OCI-LY3 (cell line): ENCODE data around the gene PLEKHA4.

ENCODE experiments used
- H2AFZ ChIP-seq: fragments of 200-600, 300-600 bp; shearing (Covaris generic); 2 replicates; pipeline ENCODE4 v1.6.0; 2014; ENCODE audit warnings: antibody characterized with exemption, low read depth, low read length
- H3K27ac ChIP-seq: fragments of 200-600, 300-600 bp; sonication (generic); 2 replicates; pipeline ENCODE4 v1.5.1; 2014; ENCODE audit warnings: mild to moderate bottlenecking, low read length, moderate library complexity, mixed read lengths
- H3K27me3 ChIP-seq: fragments of 200-600, 300-600 bp; sonication (generic); 2 replicates; pipeline ENCODE4 v1.6.1; 2014; ENCODE audit warnings: low read depth, low read length, mixed read lengths
- H3K36me3 ChIP-seq: fragments of 200-600, 300-600 bp; sonication (generic); replicated peaks from 2 replicates; pipeline ENCODE3; 2014; ENCODE audit warnings: low read depth, low read length, mixed read lengths
- H3K4me1 ChIP-seq: fragments of 300-600, 200-600 bp; sonication (generic); 2 replicates; pipeline ENCODE4 v1.6.1; 2014; ENCODE audit warnings: low read length, mixed read lengths
- H3K4me2 ChIP-seq: fragments of 200-600, 300-600 bp; sonication (generic); 2 replicates; pipeline ENCODE4 v1.6.1; 2014; ENCODE audit warnings: low read length, mixed read lengths
- H3K4me3 ChIP-seq: fragments of 300-600, 200-600 bp; sonication (generic); 2 replicates; pipeline ENCODE4 v1.5.1; 2014; ENCODE audit warnings: antibody characterized with exemption, mild to moderate bottlenecking, low read length, moderate library complexity
- H3K79me2 ChIP-seq: fragments of 300-600, 200-600 bp; shearing (Covaris generic); 2 replicates; pipeline ENCODE4 v1.6.1; 2014; ENCODE audit warnings: mild to moderate bottlenecking, low read length, mixed read lengths
- H3K9ac ChIP-seq: fragments of 300-600, 200-600 bp; shearing (Covaris generic); 2 replicates; pipeline ENCODE4 v1.6.0; 2014; ENCODE audit warnings: mild to moderate bottlenecking, low read length, moderate library complexity
- H3K9me3 ChIP-seq: fragments of 200-600, 300-600 bp; shearing (Covaris generic); 2 replicates; pipeline ENCODE4 v1.6.1; 2014; ENCODE audit warnings: low read length, mixed read lengths; ENCODE audit not compliant: insufficient read depth
- H4K20me1 ChIP-seq: fragments of 200-600, 300-600 bp; sonication (generic); 2 replicates; pipeline ENCODE4 v1.6.1; 2016; ENCODE audit warnings: low read length, mixed read lengths; ENCODE audit not compliant: insufficient read depth
- EZH2phosphoT487 ChIP-seq: fragments of 200-600 bp; shearing (Covaris generic); IDR thresholded peaks from 2 replicates; pipeline ENCODE4 v1.6.1; 2018; ENCODE audit warnings: antibody characterized with exemption, mixed run types, low read depth
- TF ChIP-seq, protein P1 (sequence below): fragments of 200-600, 300-600 bp; sonication (generic); IDR thresholded peaks from 2 replicates; pipeline ENCODE4 v1.5.1; 2014; ENCODE audit warnings: antibody characterized with exemption, low read length, low read depth

PLEKHA4 gene

DNA sequence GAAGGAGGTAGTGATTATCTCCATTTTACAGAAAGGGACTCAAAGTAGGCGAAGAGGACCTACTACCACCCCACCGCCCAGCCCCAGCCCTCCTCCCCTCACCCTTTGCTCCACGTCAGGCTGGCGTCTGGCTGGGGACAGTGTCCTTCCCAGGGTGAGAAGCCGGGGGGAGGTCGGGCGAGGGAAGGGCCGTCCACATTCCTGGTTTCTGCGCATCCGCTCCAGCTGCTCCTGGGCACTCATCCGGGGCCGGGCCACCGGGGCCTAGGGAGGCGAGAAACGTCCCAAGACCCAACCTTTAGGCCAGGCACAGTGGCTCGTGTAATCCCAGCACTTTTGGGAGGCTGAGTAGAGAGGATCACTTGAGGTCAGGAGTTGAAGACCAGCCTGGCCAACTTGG, 27.4 kb downstream of the PLEKHA4 start:
- Histone ChIP-seq H3K4me3 (no peak overlapping the region), H4K20me1 (no peaks in the 10 kb centered on the region), H2AFZ (no peak overlapping the region), H3K27ac (no peak overlapping the region), H3K4me1 (peaks cover 8% of the 10 kb centered on the region), H3K27me3 (no peaks in the 10 kb centered on the region), H3K9me3 (no peaks in the 10 kb centered on the region), H3K36me3 (no peaks in the 10 kb centered on the region), H3K9ac (no peak overlapping the region), H3K4me2 (no peak overlapping the region), H3K79me2 (no peaks in the 10 kb centered on the region)
- no peak for TF ChIP-seq EZH2phosphoT487
- TF ChIP-seq, protein P1, sequence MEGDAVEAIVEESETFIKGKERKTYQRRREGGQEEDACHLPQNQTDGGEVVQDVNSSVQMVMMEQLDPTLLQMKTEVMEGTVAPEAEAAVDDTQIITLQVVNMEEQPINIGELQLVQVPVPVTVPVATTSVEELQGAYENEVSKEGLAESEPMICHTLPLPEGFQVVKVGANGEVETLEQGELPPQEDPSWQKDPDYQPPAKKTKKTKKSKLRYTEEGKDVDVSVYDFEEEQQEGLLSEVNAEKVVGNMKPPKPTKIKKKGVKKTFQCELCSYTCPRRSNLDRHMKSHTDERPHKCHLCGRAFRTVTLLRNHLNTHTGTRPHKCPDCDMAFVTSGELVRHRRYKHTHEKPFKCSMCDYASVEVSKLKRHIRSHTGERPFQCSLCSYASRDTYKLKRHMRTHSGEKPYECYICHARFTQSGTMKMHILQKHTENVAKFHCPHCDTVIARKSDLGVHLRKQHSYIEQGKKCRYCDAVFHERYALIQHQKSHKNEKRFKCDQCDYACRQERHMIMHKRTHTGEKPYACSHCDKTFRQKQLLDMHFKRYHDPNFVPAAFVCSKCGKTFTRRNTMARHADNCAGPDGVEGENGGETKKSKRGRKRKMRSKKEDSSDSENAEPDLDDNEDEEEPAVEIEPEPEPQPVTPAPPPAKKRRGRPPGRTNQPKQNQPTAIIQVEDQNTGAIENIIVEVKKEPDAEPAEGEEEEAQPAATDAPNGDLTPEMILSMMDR, result no peak

DNA sequence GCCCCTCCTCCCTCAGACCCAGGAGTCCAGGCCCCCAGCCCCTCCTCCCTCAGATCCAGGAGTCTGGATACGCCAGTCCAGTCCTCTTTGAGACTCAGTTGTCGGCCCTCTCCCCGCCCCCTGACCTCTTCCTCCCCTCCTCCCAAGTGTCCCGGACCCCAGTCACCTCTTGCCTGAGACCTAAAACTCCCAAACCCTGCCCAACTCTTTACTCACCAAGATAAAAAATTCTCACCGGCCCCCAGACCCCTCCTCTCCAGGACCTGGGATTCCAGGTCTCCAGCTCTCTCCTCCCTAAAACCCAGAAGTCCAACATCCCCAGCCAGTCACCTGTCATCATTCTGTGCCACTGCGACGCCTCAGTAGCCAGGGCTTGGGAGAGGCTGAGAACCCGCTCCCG, 30.7 kb downstream of the PLEKHA4 start:
- Histone ChIP-seq H3K4me1 (peaks cover 14% of the 10 kb centered on the region), H2AFZ (no peak overlapping the region), H3K27ac (no peak overlapping the region), H3K4me2 (peak overlapping the region; percentile 94), H4K20me1 (no peaks in the 10 kb centered on the region), H3K9me3 (no peaks in the 10 kb centered on the region), H3K27me3 (no peaks in the 10 kb centered on the region), H3K4me3 (peak overlapping the region; percentile 77), H3K36me3 (peaks cover 4% of the 10 kb centered on the region), H3K79me2 (no peaks in the 10 kb centered on the region), H3K9ac (peak overlapping the region; percentile 86; the same call in 1 of the 2 replicates)
- TF ChIP-seq, protein P1, result no peak
- no peak for TF ChIP-seq EZH2phosphoT487

DNA sequence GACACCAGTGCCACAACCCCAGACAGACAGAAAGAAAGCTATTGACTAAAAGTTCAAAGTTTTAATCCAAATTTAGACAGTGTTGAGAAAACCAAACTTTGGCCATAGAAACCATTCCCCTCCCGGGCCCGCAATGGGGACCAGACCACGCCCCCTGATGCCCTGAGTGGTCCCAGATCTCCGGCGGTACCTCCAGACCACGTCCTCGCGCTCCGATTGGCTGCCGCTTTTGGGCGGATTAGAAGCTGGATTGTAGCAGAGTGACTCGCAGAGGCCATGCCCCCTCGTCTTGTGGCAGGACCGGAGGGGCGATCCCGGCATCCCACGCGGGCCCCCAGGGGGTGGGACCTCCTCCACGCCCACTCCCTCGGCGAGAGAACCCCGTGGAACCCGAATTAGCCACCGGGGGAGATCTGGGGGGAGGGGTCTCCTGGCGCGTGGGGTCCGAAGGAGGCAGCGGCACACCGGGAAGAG, 31.3 kb downstream of the PLEKHA4 start:
- Histone ChIP-seq H3K27me3 (no peaks in the 10 kb centered on the region), H3K36me3 (peaks cover 4% of the 10 kb centered on the region), H3K4me1 (peaks cover 14% of the 10 kb centered on the region), H3K9ac (peak overlapping the region; percentile 86), H3K4me2 (peak overlapping the region; percentile 94), H2AFZ (peak overlapping the region; percentile 74), H3K27ac (peak overlapping the region; percentile 59), H3K79me2 (no peaks in the 10 kb centered on the region), H3K9me3 (no peaks in the 10 kb centered on the region), H3K4me3 (peak overlapping the region; percentile 77), H4K20me1 (no peaks in the 10 kb centered on the region)
- TF ChIP-seq, protein P1, result no peak
- no peak for TF ChIP-seq EZH2phosphoT487

DNA sequence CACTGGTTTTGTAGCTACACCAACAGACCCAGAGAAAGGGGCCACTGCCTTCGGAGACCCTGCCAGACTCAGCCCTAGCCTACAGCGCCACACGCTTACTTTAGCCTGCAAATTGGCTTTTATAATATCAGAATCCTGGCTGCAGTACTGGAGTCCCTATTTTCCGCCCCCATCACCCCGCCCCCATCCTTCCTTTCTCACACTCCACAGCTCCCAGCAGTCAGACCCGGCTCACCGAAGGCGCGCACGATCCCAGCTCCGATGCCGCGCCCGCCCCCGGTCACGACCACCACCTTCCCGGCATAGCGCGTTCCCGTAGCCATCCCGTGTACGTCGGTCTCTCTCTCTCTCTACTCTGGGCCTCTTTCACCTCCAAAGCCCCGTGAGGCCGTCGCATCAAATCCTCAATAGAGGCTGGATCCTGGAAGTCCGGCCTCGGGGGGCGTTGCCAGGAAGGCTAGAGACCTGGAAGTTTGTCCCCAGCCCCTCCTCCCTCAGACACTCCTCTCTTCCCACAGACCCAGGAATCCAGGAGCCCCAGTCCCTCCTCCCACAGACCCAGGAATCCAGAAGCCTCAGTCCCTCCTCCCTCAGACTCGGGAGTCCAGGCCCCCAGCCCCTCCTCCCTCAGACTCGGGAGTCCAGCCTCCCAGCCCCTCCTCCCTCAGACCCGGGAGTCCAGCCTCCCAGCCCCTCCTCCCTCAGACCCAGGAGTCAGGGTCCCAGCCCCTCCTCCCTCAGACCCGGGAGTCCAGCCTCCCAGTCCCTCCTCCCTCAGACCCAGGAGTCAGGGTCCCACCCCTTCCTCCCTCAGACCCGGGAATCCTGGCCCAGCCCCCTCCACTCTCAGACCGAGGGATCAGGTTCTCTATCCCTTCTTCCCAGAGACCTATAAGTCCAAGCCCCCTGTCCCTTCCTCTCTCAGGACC, 32.1 kb downstream of the PLEKHA4 start, which contains the start of gene HSD17B14:
Gene HSD17B14 (minus strand): TSS at position 403 of the 929 bp plus-strand sequence. CDS start 80 bp downstream, at position 323.
- Histone ChIP-seq H4K20me1 (no peaks in the 10 kb centered on the region), H3K4me2 (peak within 1 kb of the TSS; percentile 94), H3K79me2 (no peaks in the 10 kb centered on the region), H3K9ac (peak within 1 kb of the TSS; percentile 86), H2AFZ (peak within 1 kb of the TSS; percentile 74), H3K9me3 (no peaks in the 10 kb centered on the region), H3K4me3 (peak within 1 kb of the TSS; percentile 77), H3K4me1 (peaks cover 14% of the 10 kb centered on the region), H3K27ac (peak within 1 kb of the TSS; percentile 59), H3K27me3 (no peaks in the 10 kb centered on the region), H3K36me3 (peaks cover 4% of the 10 kb centered on the region)
- TF ChIP-seq EZH2phosphoT487, result no peak
- TF ChIP-seq, protein P1, result no peak
